Hepatocyte (in vitro differentiated cells): ENCODE results near the gene CPLX1. TPM values are rescaled to one million over a fixed set of nuclear protein-coding genes. Genes with fewer than 3 reads are reported as not detected.

Source experiments
- DNase-seq: peaks from one replicate; pipeline ENCODE4 v3.0.0-alpha.2; 2016; ENCODE audit warnings: low spot score
- H2AFZ ChIP-seq: fragments of 200-600 bp; sonication (generic); 2 replicates; pipeline ENCODE4 v1.6.0; 2016; ENCODE audit warnings: antibody characterized with exemption, mild to moderate bottlenecking
- H3K27ac ChIP-seq: fragments of 200-600 bp; sonication (generic); 2 replicates; pipeline ENCODE4 v1.5.1; 2016; ENCODE audit warnings: mild to moderate bottlenecking
- H3K27me3 ChIP-seq: fragments of 200-600 bp; sonication (generic); 2 replicates; pipeline ENCODE4 v1.6.1; 2016
- H3K36me3 ChIP-seq: fragments of 200-600 bp; sonication (generic); replicated peaks from 2 replicates; pipeline ENCODE4 v1.5.1; 2016; ENCODE audit warnings: low read depth; ENCODE audit not compliant: insufficient read depth
- H3K4me1 ChIP-seq: fragments of 200-600 bp; sonication (generic); 2 replicates; pipeline ENCODE4 v1.5.1; 2016; ENCODE audit warnings: mild to moderate bottlenecking, moderate library complexity; ENCODE audit not compliant: insufficient read depth
- H3K4me2 ChIP-seq: fragments of 200-600 bp; sonication (generic); 2 replicates; pipeline ENCODE4 v1.6.0; 2016
- H3K4me3 ChIP-seq: fragments of 200-600 bp; sonication (generic); 2 replicates; pipeline ENCODE4 v1.5.1; 2016; ENCODE audit warnings: mild to moderate bottlenecking
- H3K79me2 ChIP-seq: fragments of 200-600 bp; sonication (generic); 2 replicates; pipeline ENCODE4 v1.6.0; 2017; ENCODE audit warnings: mild to moderate bottlenecking
- H3K9me2 ChIP-seq: fragments of 200-600 bp; sonication (generic); replicated peaks from 2 replicates; pipeline ENCODE4 v1.6.0; 2017; ENCODE audit warnings: mild to moderate bottlenecking; ENCODE audit not compliant: insufficient read depth
- H3K9me3 ChIP-seq: fragments of 200-600 bp; sonication (generic); 2 replicates; pipeline ENCODE4 v1.5.1; 2016; ENCODE audit warnings: low read depth, mild to moderate bottlenecking
- H4K20me1 ChIP-seq: fragments of 200-600 bp; sonication (generic); 2 replicates; pipeline ENCODE4 v1.6.0; 2016; ENCODE audit warnings: mild to moderate bottlenecking; ENCODE audit not compliant: insufficient read depth, poor library complexity, severe bottlenecking
- CTCF ChIP-seq: fragments of 200-600 bp; sonication (generic); IDR thresholded peaks from 2 replicates; pipeline ENCODE4 v1.5.1; 2016; ENCODE audit warnings: antibody characterized with exemption, mild to moderate bottlenecking; ENCODE audit not compliant: poor library complexity
- EZH2 ChIP-seq: fragments of 200-600 bp; sonication (generic); IDR thresholded peaks from 2 replicates; pipeline ENCODE4 v1.6.1; 2016; ENCODE audit warnings: antibody characterized with exemption, mild to moderate bottlenecking, borderline replicate concordance
- EZH2phosphoT487 ChIP-seq: fragments of 200-600 bp; sonication (generic); IDR thresholded peaks from one replicate; pipeline ENCODE4 v1.6.1; 2018; ENCODE audit warnings: antibody characterized with exemption, mild to moderate bottlenecking, low read depth, moderate library complexity; ENCODE audit not compliant: unreplicated experiment, severe bottlenecking
- WGBS: methylation state at CpG from one replicate; pipeline ENCODE4 v1.1.6; 2016; ENCODE audit warnings: low lambda C conversion rate; ENCODE audit errors: missing lambda C conversion rate; 5-methylcytosine and 5-hydroxymethylcytosine counted together
- polyA plus RNA-seq: library from polyadenylated mRNA; unstranded; fragments of >200 nt; fragmentation: Nextera tagmentation; extraction: Ambion mirVana; gene quantifications from 2 replicates; pipeline ENCODE4 v1.2.1, GENCODE V29; 2016
- total RNA-seq: library from RNA; depleted of rRNA; stranded (reverse); fragments of >200 nt; gene quantifications from 2 replicates; pipeline ENCODE4 v1.2.3, GENCODE V29; 2014

Gene CPLX1
- total and polyA plus RNA-seq, 2 experiments from 2014 or later, result 0.30 to 2.0 TPM

GRCh38 chr4:788636-789297 lies 37.2 kb downstream of the CPLX1 start:
- WGBS, result 68% methylated on average over 18 of the region's 18 CpGs
- Histone ChIP-seq H2AFZ (no peak overlapping the region), H3K27me3 (peaks cover 41% of the 10 kb centered on the region), H3K27ac (no peak overlapping the region), H3K9me3 (no peaks in the 10 kb centered on the region), H3K9me2 (no peaks in the 10 kb centered on the region), H3K36me3 (no peaks in the 10 kb centered on the region), H3K79me2 (no peaks in the 10 kb centered on the region), H4K20me1 (no peaks in the 10 kb centered on the region), H3K4me1 (peaks cover 12% of the 10 kb centered on the region), H3K4me2 (no peak overlapping the region), H3K4me3 (no peak overlapping the region)
- DNase-seq, result no peak
- TF ChIP-seq EZH2 (no peak), CTCF (no peak), EZH2phosphoT487 (no peak)

GRCh38 chr4:788006-788635 lies 37.8 kb downstream of the CPLX1 start:
- no peak for TF ChIP-seq EZH2phosphoT487
- TF ChIP-seq CTCF, result no peak
- no peak for TF ChIP-seq EZH2
- no peaks in the 10 kb centered on the region for H3K79me2 ChIP-seq
- WGBS, result 90% methylated on average over 19 of the region's 19 CpGs
- no peaks in the 10 kb centered on the region for H3K36me3 ChIP-seq
- H3K4me1 ChIP-seq, result peaks cover 12% of the 10 kb centered on the region
- H3K9me3 ChIP-seq, result no peaks in the 10 kb centered on the region
- no peak overlapping the region for H3K27ac ChIP-seq
- no peak overlapping the region for H3K4me2 ChIP-seq
- no peak overlapping the region for H2AFZ ChIP-seq
- DNase-seq, result no peak
- H3K27me3 ChIP-seq, result peaks cover 34% of the 10 kb centered on the region
- no peaks in the 10 kb centered on the region for H3K9me2 ChIP-seq
- H3K4me3 ChIP-seq, result no peak overlapping the region
- H4K20me1 ChIP-seq, result no peaks in the 10 kb centered on the region

- no peaks in the 10 kb centered on the region for H4K20me1 ChIP-seq
- H3K4me1 ChIP-seq, result peaks cover 18% of the 10 kb centered on the region
- DNase-seq, result no peak
- H3K79me2 ChIP-seq, result no peaks in the 10 kb centered on the region
- H3K4me3 ChIP-seq, result no peak overlapping the region
- no peaks in the 10 kb centered on the region for H3K9me3 ChIP-seq
- H3K9me2 ChIP-seq, result no peaks in the 10 kb centered on the region
- no peak overlapping the region for H3K27ac ChIP-seq
- TF ChIP-seq EZH2, result no peak
- TF ChIP-seq CTCF, result no peak
- TF ChIP-seq EZH2phosphoT487, result no peak
- H2AFZ ChIP-seq, result no peak overlapping the region
- 88% methylated on average over 15 of the region's 16 CpGs for WGBS
- peaks cover 29% of the 10 kb centered on the region for H3K27me3 ChIP-seq
- H3K36me3 ChIP-seq, result no peaks in the 10 kb centered on the region
- H3K4me2 ChIP-seq, result no peak overlapping the region
Measured at GRCh38 chr4:787561-787981, 38.4 kb downstream of the CPLX1 start.
